NCI-H2227 (cell line): Measurements from ENCODE around the gene MAN1B1.

Experiments used
- DNase-seq: peaks from one replicate; lab custom pipeline; 2025; ENCODE audit not compliant: unreplicated experiment; lab: John Stamatoyannopoulos, UW

MAN1B1 gene

DNA sequence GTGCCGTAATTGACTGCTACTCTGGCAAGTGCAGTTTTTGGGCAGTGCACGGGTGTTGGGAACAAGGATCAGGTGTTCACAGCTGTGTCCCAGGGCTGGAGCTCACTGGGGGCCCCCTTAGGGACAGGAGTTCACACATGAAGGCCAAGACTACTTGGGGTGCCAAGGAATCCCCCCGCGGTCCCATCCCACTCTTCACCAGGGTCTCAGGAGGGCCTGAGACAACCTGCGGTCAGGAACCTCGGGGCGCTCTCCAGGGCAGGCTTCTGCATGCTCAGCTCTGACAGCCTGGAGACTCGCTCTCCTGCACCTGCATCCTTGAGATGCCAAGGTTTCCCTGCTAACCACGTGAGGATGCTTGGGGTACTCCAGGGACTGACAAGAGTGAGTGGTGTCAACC is 2.3 kb upstream of the MAN1B1 start:
- DNase-seq, result no peak

DNA sequence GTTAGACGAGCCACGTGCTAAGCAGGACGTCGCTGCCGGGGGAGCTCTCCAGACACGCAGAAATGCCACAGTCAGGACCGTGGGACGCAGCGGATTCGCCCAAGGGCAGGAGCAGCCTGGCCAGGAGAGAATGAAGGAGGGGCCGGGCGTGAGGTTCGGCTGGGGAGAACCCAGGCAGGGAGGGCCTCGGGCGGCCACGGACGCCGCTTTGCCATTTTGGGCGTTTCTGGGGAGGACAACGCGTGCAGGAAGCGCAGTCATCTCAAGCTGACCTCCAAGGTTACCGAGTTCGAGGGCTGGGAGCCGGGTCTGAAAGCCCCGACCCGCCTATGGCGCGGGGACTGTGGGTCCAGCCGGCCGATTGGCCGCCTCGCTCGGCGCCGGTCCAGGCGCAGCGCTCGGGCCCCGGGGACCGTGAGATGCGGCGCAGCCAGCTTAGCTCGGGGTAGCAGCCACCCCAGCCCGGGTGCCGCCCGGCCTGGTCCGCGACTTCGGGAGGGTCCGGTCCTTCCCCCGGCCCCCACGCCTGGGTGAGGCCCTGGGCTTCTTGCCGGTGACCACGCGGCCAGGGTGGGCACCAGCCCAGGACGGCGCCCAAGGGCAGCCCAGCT is 760 bp upstream of the MAN1B1 start:
- peak; percentile 41 for DNase-seq

DNA sequence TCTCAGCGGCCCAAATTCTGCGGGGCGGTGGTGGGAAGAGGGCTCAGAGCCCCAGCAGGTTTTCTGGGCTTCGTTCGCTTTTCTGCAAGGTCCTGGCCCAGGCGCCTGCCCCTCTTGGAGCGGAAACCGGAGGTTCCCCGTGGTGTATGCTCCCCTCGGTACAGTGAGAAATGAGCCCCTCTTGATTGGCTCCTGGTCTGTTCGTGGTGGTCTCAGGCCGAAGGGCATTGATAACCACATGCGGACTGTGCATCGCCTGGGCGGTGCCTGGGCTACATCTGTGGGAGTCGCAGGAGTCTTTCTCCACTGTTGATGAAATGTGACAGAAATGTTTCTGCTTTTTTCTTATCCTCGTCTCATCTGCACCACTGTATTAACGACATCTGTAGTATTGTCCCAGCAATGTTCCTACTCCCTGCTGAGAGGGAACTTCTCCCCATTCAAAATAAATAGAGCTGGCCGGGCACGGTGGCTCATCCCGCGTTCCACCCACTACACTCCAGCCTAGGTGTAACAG is 682 bp downstream of the MAN1B1 start:
- peak; percentile 21 for DNase-seq

DNA sequence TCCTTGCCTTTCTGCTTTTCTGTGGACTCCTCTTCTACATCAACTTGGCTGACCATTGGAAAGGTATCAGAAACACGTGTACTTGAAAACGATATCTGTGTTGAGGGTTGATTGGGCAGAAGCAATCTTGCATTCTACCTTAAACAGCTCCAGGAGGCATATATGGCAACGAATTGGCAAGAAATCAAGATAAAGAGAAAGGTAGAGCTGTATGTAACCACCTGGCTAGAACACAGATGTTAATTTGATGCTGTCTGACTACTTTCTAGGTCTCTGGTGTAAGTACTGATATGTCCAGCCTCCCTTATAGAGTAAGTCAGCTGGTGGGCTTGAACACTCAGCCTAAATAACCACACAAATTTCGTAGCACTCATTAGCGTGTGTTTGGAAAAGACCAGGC is 1.3 kb downstream of the MAN1B1 start:
- DNase-seq, result no peak

DNA sequence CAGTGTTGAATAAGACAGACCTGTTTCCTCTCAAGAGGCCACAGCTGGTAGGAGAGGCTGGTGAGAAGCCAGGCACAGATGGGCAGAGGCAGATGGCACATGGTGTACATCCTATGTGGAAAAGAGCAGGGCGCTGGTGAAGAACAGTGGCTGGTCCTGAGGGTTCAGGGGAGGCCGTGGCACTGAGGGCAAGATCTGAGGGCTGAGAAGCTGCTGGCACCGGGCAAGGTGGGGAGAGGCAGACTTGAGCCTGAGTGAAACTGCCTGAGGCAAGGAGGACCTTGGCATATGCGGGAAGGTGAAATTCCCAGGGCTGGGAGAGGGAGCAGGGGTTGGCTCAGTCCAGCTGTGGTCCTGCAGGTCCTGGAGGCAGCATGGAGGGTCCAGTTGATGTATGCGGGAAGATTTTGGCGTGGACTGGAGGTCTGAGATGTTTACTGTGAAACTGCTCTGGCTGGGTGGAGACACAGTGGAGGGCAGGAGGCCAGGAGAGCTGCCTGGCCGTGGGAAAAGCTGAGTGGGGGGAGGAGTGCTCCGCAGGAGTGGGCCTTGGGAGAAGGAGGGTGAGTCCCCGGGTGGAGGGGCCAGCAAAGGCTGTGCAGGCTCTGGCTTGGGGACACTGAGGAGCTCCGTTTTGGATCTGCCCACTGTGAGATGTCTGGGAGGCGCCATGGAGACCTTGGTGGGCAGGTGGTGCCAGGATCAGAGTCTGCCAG is 2.6 kb downstream of the MAN1B1 start:
- DNase-seq, result no peak

DNA sequence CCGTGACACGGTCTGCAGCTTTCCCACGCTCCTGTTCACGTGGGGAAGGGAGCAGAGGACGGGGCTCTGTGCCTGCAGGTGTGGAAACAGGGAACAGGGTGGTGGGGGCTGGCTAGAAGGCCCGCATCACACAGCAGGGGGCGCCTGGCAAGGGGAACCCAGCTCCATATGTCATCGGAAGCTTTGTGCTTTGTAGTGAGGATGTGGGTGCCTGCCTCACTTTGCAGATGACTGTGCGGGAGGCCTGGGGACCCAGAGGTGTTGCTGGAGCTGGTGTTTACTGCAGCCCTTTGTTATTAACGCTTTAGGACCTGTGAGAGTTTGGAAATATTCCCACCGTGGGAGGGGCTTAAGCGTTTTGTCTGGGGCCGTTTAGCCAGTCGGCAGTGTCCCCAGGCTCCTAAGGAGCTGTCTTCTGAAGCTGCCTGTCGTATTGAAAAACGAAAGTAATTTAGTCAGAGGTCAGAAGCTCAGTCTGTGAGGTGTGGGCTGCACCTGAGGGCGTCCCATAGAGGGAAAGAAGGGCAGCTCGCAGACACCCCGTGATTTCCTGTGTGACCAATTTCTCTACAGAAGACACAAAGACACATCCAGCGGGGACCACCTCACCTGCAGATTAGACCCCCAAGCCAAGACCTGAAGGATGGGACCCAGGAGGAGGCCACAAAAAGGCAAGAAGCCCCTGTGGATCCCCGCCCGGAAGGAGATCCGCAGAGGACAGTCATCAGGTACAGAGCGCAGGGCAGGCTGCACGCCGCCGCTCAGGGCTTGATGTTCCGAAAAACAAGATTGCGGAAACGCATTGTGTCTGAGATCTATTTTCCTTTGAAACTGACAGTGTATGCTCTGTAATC is 9.1 kb downstream of the MAN1B1 start:
- DNase-seq, result no peak

GRCh38 chr9:137096785-137097546 is 10.2 kb downstream of the MAN1B1 start:
- no peak for DNase-seq

- no peak for DNase-seq
These were observed 11.1 kb downstream of the MAN1B1 start for GRCh38 chr9:137097761-137098462.

- DNase-seq, result no peak
These were observed 12.4 kb downstream of the MAN1B1 start for GRCh38 chr9:137099231-137099630.

DNA sequence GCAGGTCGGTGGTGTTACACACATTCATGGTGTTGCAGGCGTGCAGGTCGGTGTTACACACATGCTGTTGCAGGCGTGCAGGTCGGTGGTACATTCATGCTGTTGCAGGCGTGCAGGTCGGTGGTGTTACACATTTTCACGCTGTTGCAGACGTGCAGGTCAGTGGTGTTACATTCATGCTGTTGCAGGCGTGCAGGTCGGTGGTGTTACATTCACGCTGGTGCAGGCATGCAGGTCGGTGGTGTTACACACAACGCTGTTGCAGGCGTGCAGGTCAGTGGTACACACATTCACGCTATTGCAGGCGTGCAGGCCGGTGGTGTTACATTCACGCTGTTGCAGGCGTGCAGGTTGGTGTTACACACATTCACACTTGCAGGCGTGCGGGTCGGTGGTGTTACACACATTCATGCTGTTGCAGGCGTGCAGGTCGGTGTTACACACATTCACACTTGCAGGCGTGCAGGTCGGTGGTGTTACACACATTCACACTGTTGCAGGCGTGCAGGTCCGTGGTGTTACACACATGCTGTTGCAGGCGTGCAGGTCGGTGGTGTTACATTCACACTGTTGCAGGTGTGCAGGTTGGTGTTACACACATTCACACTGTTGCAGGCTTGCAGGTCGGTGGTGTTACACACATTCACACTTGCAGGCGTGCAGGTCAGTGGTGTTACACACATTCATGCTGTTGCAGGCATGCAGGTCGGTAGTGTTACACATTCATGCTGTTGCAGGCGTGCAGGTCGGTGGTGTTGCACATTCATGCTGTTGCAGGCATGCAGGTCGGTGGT is 16.6 kb downstream of the MAN1B1 start:
- no peak for DNase-seq

- no peak for DNase-seq
These were observed 19.3 kb downstream of the MAN1B1 start for GRCh38 chr9:137105814-137106661.

- no peak for DNase-seq
These were observed 20.0 kb downstream of the MAN1B1 start for GRCh38 chr9:137106662-137107250.

DNA sequence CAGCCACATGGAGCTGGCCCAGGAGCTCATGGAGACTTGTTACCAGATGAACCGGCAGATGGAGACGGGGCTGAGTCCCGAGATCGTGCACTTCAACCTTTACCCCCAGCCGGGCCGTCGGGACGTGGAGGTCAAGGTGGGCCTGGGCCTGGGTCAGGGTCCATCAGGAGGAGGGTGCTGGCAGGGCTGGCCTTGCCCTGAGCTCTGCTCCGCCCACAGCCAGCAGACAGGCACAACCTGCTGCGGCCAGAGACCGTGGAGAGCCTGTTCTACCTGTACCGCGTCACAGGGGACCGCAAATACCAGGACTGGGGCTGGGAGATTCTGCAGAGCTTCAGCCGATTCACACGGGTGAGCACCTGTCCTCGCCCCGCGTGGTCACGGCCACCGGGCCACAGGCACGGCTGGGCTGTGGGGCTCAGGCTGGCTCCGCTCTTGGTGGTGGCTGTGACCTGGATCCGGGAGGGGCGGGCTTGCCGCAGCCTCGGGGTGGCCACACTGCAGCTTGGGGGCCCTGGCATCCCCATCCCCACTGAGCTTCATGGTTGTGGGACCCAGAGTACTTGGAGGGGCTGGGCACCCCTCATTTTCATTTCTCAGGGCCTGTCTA is 20.6 kb downstream of the MAN1B1 start:
- DNase-seq, result no peak

DNA sequence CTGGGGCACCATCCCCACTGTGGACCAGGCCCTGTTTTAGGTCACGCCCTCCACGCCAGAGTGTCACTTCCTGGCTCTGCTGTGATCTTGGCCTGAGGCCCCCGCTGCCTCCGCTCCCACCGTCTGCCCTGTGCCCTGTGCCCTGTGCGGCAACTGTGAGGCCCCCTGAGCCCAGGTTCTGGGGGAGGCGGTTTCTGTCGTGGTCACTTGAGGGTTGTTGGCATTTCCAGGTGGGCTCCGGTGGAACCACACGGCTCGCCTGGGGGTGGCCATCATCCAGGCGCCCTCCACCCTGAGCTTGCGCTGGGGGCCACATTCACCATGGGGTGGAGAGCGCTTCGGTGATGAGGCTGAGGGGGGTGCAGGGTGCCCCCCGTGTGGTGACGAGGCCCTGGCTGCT is 21.2 kb downstream of the MAN1B1 start:
- no peak for DNase-seq

DNA sequence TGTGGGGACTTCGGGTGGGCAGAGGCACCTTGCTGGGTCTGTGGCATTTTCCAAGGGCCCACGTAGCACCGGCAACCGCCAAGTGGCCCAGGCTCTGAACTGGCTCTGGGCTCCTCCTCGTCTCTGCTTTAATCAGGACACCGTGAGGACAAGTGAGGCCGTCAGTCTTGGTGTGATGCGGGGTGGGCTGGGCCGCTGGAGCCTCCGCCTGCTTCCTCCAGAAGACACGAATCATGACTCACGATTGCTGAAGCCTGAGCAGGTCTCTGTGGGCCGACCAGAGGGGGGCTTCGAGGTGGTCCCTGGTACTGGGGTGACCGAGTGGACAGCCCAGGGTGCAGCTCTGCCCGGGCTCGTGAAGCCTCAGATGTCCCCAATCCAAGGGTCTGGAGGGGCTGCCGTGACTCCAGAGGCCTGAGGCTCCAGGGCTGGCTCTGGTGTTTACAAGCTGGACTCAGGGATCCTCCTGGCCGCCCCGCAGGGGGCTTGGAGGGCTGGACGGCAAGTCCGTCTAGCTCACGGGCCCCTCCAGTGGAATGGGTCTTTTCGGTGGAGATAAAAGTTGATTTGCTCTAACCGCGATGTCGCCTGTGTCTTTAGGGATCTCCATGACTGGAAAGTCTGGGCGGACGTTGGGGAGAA is 21.9 kb downstream of the MAN1B1 start:
- DNase-seq, result no peak

DNA sequence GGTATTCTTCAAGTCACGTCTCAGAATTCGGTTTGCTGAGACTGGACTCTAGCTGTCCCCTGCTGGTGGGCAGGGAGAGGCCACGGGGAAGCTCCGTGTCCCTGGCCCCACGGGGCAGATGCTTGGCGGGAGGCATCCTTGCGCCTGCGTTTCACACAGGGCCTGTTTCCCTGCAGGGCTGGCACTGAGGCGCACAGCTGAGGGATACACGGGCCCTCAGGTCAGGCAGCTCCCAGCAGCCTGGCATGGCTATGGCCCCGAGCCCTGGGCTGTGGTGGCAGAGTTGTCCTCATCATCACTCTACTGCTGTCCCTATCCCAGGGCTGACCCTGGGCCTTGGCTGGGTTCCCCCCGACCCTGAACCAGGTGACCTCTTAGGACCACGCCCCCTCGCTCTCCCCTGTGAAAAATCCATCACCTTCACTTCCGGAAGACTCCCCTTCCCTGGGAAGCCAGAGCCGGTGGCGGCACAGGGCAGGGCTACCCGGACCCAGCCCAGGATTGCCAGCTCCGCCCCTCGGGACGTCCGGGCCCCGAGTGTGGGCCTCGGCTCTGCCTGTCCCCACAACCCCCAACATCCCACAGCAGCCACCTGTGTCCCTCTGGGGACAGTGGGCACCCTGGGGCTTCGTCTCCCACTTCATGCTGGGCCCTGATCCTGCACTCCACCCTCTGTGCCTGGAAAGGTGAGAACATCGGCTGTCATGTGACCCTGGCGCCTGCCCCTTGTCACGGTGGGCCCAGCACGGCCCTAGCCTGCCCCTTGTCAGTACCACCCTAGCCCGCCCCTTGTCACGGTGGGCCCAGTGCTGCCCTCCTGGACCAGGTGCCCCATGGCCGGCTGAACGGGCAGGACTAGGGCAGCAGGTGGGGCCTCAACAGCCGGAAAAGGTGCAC is 22.7 kb downstream of the MAN1B1 start:
- DNase-seq, result no peak
